Measurements from ENCODE around the gene CNPPD1.

The CNPPD1 gene

DNA sequence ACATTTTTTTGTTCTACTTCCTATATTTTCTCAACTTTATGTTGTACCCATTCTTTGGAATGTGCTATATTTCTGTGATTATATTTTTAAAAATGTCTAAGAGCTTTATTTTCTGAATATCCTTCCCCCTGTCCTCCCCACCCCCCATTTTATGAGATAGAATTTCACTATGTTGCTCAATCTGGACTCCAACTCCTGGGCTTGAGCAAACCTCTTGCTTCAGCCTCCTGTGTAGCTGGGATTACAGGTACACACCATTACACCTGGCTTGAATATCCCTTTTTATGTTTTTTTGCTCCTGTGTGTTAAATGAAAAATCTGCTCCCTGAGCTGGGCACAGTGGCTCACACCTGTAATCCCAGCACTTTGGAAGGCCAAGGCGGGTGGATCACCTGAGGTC, 20.7 kb upstream of the CNPPD1 start:
- H3K27ac ChIP-seq (ENCODE audit: low read depth, low read length, severe bottlenecking): no peak overlapping the region
- no peaks in the 10 kb centered on the region for H3K36me3 ChIP-seq (ENCODE audit: control insufficient read depth, insufficient read depth, low read length)
- no peaks in the 10 kb centered on the region for H3K4me1 ChIP-seq (ENCODE audit: control insufficient read depth, insufficient read depth, low read length, poor library complexity, severe bottlenecking)
- no peak overlapping the region for H3K4me3 ChIP-seq (ENCODE audit: extremely low read depth, insufficient read depth, low read length, poor library complexity, severe bottlenecking)
- no peaks in the 10 kb centered on the region for H3K9me3 ChIP-seq (ENCODE audit: control insufficient read depth, low read length)
- 100% methylated on average over 1 of the region's 1 CpG for WGBS, 2 experiments (ENCODE audit: insufficient coverage in 2 of 2)

DNA sequence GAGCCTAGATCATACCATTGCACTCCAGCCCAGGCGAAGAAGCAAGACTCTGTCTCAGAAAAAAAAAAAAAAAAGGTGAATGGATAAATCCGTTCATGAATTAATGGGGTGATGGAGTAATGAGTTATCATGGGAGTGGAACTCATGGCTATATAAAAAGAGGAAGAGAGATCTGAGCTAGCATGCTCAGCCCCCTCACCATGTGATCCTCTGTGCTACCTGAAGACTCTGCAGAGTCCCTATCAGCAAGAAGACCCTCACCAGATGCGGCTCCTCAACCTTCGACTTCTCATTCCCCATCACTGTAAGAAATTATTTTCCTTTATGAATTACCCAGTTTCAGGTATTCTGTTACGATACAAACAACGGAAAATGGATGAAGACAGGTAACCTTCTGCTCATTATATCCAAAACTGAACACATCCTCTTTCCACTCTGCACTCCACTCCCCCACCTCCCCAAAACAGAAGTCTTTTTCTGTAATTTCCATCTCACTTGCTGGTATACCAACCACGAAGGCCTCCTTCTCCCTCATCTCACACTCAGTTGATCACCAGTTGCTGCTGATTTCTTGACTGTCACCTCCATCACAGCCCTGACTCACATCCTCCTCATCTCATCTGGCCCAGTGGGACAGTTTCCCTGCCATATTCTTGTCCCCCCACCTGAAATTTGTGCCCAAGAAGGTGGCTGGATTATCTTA, 10.2 kb upstream of the CNPPD1 start:
- Histone ChIP-seq H3K9me3 (ENCODE audit: control insufficient read depth, low read length) (no peaks in the 10 kb centered on the region), H3K27ac (ENCODE audit: low read depth, low read length, severe bottlenecking) (no peak overlapping the region), H3K4me3 (ENCODE audit: extremely low read depth, insufficient read depth, low read length, poor library complexity, severe bottlenecking) (no peak overlapping the region), H3K4me1 (ENCODE audit: control insufficient read depth, insufficient read depth, low read length, poor library complexity, severe bottlenecking) (no peaks in the 10 kb centered on the region), H3K36me3 (ENCODE audit: control insufficient read depth, insufficient read depth, low read length) (peaks cover 24% of the 10 kb centered on the region)
- WGBS, 2 experiments (ENCODE audit: insufficient coverage in 2 of 2): 83 to 93% methylated on average over 3 to 5 of the region's 7 CpGs

DNA sequence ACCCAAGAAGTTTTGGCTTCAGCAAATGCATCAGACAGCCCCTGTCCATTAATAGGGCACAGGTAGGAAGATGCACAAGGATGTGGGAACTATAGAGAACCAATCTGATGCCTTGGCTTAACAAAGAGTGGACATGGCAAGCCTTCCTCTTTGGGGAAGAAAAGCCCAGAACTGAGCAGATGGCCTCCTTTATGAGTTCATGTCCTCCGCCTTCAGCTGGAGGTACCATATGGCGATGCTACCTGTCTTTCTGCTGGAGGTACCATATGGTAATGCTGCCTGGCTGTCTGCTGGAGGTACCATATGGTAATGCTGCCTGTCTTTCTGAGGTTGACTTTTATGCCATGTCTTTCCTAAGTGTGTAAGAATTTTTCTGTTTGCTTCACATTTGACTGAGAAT, 7.4 kb upstream of the CNPPD1 start:
- Histone ChIP-seq H3K27ac (ENCODE audit: low read depth, low read length, severe bottlenecking) (no peak overlapping the region), H3K4me1 (ENCODE audit: control insufficient read depth, insufficient read depth, low read length, poor library complexity, severe bottlenecking) (peaks cover 2% of the 10 kb centered on the region), H3K9me3 (ENCODE audit: control insufficient read depth, low read length) (no peaks in the 10 kb centered on the region), H3K4me3 (ENCODE audit: extremely low read depth, insufficient read depth, low read length, poor library complexity, severe bottlenecking) (no peak overlapping the region), H3K36me3 (ENCODE audit: control insufficient read depth, insufficient read depth, low read length) (peaks cover 50% of the 10 kb centered on the region)
- 85 to 100% methylated on average over 2 of the region's 2 CpGs for WGBS, 2 experiments (ENCODE audit: insufficient coverage in 2 of 2)

DNA sequence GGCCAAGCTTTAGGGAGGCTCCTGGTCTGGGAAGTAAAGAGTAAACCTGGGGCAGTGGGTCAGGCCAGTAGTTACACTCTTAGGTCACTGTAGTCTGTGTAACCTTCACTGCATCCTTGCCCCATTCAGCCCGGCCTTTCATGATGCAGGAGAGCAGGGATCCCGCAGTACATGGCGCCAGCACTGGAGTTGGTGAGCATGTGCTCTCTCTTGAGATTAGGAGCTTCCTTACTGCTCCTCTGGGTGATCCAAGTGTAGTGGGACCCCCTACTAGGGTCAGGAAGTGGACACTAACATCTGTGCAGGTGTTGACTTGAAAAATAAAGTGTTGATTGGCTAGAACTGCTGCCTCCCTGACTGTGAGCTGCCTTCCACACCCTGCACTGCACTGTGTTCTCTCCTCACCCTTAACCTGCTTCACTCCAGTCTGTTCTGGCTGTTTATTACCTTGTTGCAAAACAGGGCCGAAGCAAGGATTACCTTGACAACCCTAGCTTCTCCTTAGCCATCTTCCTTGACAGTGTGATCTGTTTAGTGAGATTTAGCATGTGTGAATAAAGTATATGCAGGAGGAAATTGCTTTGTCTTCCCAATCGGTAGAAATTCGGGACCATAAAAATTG, 6.5 kb upstream of the CNPPD1 start:
- H3K9me3 ChIP-seq (ENCODE audit: control insufficient read depth, low read length): no peaks in the 10 kb centered on the region
- peaks cover 6% of the 10 kb centered on the region for H3K4me1 ChIP-seq (ENCODE audit: control insufficient read depth, insufficient read depth, low read length, poor library complexity, severe bottlenecking)
- WGBS, 2 experiments (ENCODE audit: insufficient coverage in 2 of 2): 92 to 96% methylated on average over 2 to 3 of the region's 6 CpGs
- H3K27ac ChIP-seq (ENCODE audit: low read depth, low read length, severe bottlenecking): no peak overlapping the region
- peaks cover 50% of the 10 kb centered on the region for H3K36me3 ChIP-seq (ENCODE audit: control insufficient read depth, insufficient read depth, low read length)
- H3K4me3 ChIP-seq (ENCODE audit: extremely low read depth, insufficient read depth, low read length, poor library complexity, severe bottlenecking): no peak overlapping the region

DNA sequence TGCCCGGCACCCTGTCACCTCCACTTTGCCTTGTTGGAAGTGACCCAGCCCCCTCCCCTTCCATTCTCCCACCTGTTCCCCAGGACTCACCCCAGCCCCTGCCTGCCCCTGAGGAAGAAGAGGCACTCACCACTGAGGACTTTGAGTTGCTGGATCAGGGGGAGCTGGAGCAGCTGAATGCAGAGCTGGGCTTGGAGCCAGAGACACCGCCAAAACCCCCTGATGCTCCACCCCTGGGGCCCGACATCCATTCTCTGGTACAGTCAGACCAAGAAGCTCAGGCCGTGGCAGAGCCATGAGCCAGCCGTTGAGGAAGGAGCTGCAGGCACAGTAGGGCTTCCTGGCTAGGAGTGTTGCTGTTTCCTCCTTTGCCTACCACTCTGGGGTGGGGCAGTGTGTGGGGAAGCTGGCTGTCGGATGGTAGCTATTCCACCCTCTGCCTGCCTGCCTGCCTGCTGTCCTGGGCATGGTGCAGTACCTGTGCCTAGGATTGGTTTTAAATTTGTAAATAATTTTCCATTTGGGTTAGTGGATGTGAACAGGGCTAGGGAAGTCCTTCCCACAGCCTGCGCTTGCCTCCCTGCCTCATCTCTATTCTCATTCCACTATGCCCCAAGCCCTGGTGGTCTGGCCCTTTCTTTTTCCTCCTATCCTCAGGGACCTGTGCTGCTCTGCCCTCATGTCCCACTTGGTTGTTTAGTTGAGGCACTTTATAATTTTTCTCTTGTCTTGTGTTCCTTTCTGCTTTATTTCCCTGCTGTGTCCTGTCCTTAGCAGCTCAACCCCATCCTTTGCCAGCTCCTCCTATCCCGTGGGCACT, 5.8 kb upstream of the CNPPD1 start:
- peaks cover 50% of the 10 kb centered on the region for H3K36me3 ChIP-seq (ENCODE audit: control insufficient read depth, insufficient read depth, low read length)
- H3K4me3 ChIP-seq (ENCODE audit: extremely low read depth, insufficient read depth, low read length, poor library complexity, severe bottlenecking): no peak overlapping the region
- 92 to 96% methylated on average over 4 to 5 of the region's 8 CpGs for WGBS, 2 experiments (ENCODE audit: insufficient coverage in 2 of 2)
- H3K9me3 ChIP-seq (ENCODE audit: control insufficient read depth, low read length): no peaks in the 10 kb centered on the region
- peaks cover 6% of the 10 kb centered on the region for H3K4me1 ChIP-seq (ENCODE audit: control insufficient read depth, insufficient read depth, low read length, poor library complexity, severe bottlenecking)
- H3K27ac ChIP-seq (ENCODE audit: low read depth, low read length, severe bottlenecking): no peak overlapping the region

GRCh38 chr2:219181531-219181930, 4.8 kb upstream of the CNPPD1 start:
- Histone ChIP-seq H3K4me1 (ENCODE audit: control insufficient read depth, insufficient read depth, low read length, poor library complexity, severe bottlenecking) (peaks cover 6% of the 10 kb centered on the region), H3K36me3 (ENCODE audit: control insufficient read depth, insufficient read depth, low read length) (peaks cover 50% of the 10 kb centered on the region), H3K4me3 (ENCODE audit: extremely low read depth, insufficient read depth, low read length, poor library complexity, severe bottlenecking) (no peak overlapping the region), H3K9me3 (ENCODE audit: control insufficient read depth, low read length) (no peaks in the 10 kb centered on the region), H3K27ac (ENCODE audit: low read depth, low read length, severe bottlenecking) (no peak overlapping the region)
- WGBS, 2 experiments (ENCODE audit: insufficient coverage in 2 of 2): 90 to 100% methylated on average over 2 to 5 of the region's 6 CpGs

GRCh38 chr2:219180961-219181360, 4.2 kb upstream of the CNPPD1 start:
- no peak overlapping the region for H3K27ac ChIP-seq (ENCODE audit: low read depth, low read length, severe bottlenecking)
- WGBS, 2 experiments (ENCODE audit: insufficient coverage in 2 of 2): 80 to 100% methylated on average over 3 to 4 of the region's 5 CpGs
- peaks cover 6% of the 10 kb centered on the region for H3K4me1 ChIP-seq (ENCODE audit: control insufficient read depth, insufficient read depth, low read length, poor library complexity, severe bottlenecking)
- no peaks in the 10 kb centered on the region for H3K9me3 ChIP-seq (ENCODE audit: control insufficient read depth, low read length)
- peaks cover 50% of the 10 kb centered on the region for H3K36me3 ChIP-seq (ENCODE audit: control insufficient read depth, insufficient read depth, low read length)
- H3K4me3 ChIP-seq (ENCODE audit: extremely low read depth, insufficient read depth, low read length, poor library complexity, severe bottlenecking): no peak overlapping the region

DNA sequence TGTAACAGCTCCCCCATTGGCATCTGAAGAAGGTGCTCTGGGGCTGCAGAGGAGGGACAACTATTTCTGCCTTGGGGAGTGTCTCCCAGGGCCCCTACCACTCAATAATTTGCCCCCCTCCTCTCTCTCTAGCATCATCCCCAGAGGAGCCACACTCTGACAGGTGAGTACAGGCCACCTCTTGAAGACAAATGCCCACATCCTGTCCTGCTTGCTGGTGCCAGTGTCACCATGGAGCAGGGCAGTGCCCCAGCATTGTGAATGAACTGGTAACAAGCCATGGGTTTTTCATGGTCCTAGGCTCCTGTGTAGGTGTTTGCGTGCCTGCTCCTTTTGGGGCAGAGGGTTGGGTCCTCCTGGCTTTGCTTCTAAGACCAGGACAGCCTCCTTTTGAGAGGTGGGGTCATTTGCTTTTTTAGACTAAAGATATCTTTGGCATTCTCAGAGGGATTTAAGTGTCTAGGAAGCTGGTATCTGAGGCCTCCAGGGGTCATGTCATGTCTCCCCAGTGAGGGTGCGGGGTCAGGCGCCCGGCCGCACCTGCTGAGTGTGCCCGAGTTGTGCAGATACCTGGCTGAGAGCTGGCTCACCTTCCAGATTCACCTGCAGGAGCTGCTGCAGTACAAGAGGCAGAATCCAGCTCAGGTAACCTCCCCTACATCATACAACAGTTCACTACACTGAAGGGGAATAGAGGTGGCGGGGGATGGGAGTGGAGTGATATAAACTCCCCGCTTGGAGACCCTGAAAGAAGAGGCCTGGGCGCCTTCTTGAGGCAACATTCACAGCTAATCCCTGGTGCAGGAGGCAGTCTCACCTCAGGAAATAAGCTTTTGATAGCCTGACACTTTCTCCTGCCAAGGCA, 3.1 kb upstream of the CNPPD1 start:
- Histone ChIP-seq H3K4me3 (ENCODE audit: extremely low read depth, insufficient read depth, low read length, poor library complexity, severe bottlenecking) (no peak overlapping the region), H3K36me3 (ENCODE audit: control insufficient read depth, insufficient read depth, low read length) (peaks cover 50% of the 10 kb centered on the region), H3K27ac (ENCODE audit: low read depth, low read length, severe bottlenecking) (no peak overlapping the region), H3K4me1 (ENCODE audit: control insufficient read depth, insufficient read depth, low read length, poor library complexity, severe bottlenecking) (peaks cover 6% of the 10 kb centered on the region), H3K9me3 (ENCODE audit: control insufficient read depth, low read length) (no peaks in the 10 kb centered on the region)
- WGBS, 2 experiments (ENCODE audit: insufficient coverage in 2 of 2): 96 to 98% methylated on average over 5 to 8 of the region's 9 CpGs

DNA sequence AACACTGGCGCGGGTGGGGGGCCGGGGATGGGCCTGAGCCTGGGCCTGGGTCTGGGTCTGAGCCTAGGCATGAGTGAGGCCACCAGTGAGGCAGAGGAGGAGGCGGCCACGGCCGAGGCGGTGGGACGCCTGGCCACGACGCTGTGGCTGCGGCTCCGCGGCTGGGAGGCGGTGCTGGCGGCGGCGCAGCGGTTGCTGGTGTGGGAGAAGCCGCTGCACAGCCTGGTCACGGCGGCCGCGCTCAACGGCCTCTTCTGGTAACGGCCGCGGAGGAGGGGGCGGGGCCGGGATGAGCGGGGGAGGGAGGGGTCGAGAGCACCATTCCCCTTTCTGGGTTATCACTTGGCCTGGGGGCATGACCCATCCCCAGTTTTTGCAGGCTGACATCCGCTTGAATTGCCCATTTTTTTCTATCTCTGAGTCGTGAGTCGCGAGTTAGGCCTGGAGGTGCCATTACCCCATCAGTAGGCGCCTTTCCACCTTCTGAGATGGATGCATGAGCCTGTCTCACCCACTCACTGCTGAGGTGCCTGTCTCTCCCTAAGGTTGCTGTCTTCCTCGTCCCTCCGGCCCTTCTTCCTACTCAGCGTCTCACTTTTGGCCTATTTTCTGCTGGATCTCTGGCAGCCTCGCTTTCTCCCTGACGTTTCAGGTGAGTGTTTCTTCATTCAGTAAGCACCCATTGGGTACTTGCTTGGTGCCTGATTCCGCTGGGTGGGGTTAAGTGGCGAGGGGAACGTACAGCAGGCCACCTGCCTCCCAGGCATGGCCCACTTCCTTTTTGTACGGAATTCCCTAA, 1.9 kb upstream of the CNPPD1 start:
- 2 to 6% methylated on average over 20 to 28 of the region's 45 CpGs for WGBS, 2 experiments (ENCODE audit: insufficient coverage in 2 of 2)

More for the DNA sequence above, 1.9 kb upstream of the CNPPD1 start:
- peak overlapping the region; percentile 93 for H3K27ac ChIP-seq (ENCODE audit: low read depth, low read length, severe bottlenecking)
- peaks cover 6% of the 10 kb centered on the region for H3K4me1 ChIP-seq (ENCODE audit: control insufficient read depth, insufficient read depth, low read length, poor library complexity, severe bottlenecking)
- H3K36me3 ChIP-seq (ENCODE audit: control insufficient read depth, insufficient read depth, low read length): peaks cover 56% of the 10 kb centered on the region
- peak overlapping the region; percentile 71 for H3K4me3 ChIP-seq (ENCODE audit: extremely low read depth, insufficient read depth, low read length, poor library complexity, severe bottlenecking)
- H3K9me3 ChIP-seq (ENCODE audit: control insufficient read depth, low read length): no peaks in the 10 kb centered on the region
